Measurements from ENCODE around the gene SNX2.
"Not testable (repeated sequence)": the region's sequence is repeated elsewhere in the genome, so short reads cannot be mapped to it uniquely, and the experiment has no call there.

Gene SNX2

GRCh38 chr5:122844136-122844909 lies 69.4 kb downstream of the SNX2 start:
- no peak for DNase-seq (ENCODE audit: low read depth)

- DNase-seq (ENCODE audit: low read depth): no peak
Observed at GRCh38 chr5:122844910-122845228, 70.0 kb downstream of the SNX2 start.

DNA sequence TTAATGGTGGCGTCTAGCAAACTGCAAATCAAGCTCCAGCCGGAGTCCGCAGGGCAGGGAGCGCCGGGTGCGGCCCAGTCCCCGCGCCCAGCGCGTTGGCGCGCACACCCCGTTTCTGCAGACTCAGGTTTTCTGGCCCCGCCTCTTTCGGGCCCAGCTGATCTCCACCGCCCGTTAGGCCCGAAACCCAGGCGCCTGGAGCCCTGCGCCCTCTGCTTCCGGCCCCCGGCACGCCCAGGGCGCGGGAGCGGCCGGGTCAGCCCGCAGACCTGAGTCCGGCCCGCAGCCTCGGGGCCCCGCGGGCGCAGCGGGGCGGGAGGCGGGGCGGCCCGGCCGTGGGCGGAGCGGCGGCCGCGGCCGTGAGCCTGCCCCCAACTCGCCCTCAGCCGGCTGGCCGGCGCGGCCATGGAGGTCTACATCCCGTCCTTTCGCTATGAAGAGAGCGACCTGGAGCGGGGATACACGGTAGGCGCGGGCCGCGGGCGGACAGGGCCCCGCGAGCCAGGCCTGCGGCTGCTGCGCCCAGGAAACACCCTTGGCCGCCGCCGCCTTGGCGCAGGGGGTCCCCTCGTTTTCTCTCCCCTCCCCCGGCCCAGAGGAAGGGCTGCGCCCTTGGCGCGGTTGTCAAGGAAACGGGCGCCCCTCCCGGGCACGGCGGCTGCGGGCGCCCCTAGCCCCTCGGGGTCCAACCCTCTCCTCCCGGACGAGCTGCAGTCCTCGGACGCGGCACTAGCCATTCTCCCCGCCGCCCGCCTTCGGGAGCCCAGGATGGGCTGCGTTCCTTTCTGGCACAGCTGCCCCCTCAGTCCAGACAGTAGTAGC lies 70.6 kb downstream of the SNX2 start, which contains the start of gene SNX24:
Gene SNX24 (plus strand): TSS at position 385 of the 822 bp plus-strand sequence. CDS start 21 bp downstream, at position 406.
- peak; percentile 69 for DNase-seq (ENCODE audit: low read depth)

GRCh38 chr5:122846051-122846550 lies 71.2 kb downstream of the SNX2 start:
- peak; percentile 35 for DNase-seq (ENCODE audit: low read depth)

- DNase-seq (ENCODE audit: low read depth): no peak
Observed at GRCh38 chr5:122847687-122848081, 72.8 kb downstream of the SNX2 start.

GRCh38 chr5:122849771-122850170 lies 74.9 kb downstream of the SNX2 start:
- DNase-seq (ENCODE audit: low read depth): no peak

DNA sequence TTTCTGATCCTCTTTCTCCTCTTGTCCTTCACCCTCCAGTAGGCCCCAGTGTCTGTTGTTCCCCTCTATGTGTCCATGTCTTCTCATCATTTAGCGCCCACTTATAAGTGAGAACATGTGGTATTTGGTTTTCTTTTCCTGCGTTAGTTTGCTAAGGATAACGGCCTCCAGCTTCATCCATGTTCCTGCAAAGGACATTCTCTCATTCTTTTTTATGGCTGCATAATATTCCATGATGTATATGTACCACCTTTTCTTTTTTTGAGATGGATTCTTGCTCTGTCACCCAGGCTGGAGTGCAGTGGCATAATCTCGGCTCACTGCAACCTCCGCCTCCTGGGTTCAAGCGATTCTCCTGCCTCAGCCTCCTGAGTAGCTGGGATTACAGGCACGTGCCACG lies 82.7 kb downstream of the SNX2 start:
- not testable (repeated sequence) for DNase-seq (ENCODE audit: low read depth)

GRCh38 chr5:122858451-122858850 lies 83.6 kb downstream of the SNX2 start:
- no peak for DNase-seq (ENCODE audit: low read depth)

DNA sequence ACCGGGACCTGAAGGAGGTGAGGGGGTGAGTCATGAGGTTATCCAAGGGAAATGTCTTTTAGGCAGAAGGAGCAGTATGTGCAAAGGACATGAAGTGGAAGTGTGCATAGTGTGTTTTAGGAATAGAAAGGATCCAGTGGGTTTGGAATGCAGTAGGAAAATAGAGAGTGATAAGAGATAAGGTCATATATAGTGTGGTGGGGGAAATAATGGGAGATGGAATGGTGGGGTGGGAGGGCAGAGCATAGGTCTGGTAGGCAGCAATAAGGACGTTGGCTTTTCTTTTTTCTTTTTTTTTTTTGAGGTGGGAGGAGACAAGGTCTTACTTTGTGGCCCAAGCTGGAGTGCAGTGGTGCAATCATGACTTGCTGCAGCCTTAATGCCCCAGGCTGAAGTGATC lies 88.4 kb downstream of the SNX2 start:
- no peak for DNase-seq (ENCODE audit: low read depth)

GRCh38 chr5:122863721-122864120 lies 88.8 kb downstream of the SNX2 start:
- no peak for DNase-seq (ENCODE audit: low read depth)

- no peak for DNase-seq (ENCODE audit: low read depth)
Observed at GRCh38 chr5:122864400-122864799, 89.5 kb downstream of the SNX2 start.

GRCh38 chr5:122864842-122865241 lies 90.0 kb downstream of the SNX2 start:
- no peak for DNase-seq (ENCODE audit: low read depth)

DNA sequence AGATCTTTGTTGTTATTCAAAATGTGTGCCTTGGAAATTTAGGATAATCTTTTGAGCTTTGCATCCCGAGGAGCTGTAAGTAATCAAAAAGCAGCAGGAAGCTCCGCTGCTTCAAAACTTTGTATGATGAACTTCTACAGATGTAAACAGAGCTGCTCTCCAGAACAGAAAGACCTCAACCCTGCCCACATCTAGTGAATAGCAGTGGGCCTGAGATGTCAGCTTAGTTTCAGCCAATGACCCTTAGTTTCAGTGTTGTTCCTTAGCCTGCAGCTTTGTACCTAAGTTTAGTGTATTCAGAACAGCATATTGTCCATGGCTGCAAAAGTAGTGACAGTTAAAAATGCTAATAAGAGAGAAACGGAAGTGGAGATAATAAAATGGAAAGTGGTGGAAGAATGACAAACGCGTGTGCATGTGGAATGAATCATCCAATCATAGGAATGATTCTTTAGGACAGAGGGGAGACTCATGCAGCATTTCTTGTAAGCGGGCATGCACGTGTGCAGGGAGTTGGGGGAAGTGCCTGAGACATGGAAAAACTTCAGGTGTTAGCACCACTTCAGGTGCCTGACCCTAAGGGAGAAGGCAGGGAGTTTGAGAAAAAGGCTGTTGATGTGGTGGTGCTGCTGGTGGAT lies 95.5 kb downstream of the SNX2 start:
- peak; percentile 49 for DNase-seq (ENCODE audit: low read depth)

DNA sequence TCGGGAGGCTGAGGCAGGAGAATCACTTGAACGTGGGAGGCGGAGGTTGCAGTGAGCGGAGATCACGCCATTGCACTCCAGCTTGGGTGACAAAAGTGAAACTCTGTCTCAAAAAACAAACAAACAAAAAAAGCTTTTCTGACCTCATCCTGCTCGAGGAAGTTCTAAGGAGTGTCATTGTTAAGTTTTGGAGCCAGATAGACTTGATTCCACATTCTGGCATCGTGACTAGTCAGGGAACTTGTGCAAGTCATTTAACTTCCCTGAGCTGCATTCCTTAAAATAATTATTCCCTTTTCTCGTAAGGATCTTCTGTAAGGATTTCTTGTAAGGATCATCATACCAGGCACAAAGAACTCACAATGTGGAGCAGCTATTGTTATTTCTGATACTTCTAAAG lies 96.8 kb downstream of the SNX2 start:
- DNase-seq (ENCODE audit: low read depth): peak; percentile 58

GRCh38 chr5:122874179-122874875 lies 99.4 kb downstream of the SNX2 start:
- DNase-seq (ENCODE audit: low read depth): peak; percentile 51

DNA sequence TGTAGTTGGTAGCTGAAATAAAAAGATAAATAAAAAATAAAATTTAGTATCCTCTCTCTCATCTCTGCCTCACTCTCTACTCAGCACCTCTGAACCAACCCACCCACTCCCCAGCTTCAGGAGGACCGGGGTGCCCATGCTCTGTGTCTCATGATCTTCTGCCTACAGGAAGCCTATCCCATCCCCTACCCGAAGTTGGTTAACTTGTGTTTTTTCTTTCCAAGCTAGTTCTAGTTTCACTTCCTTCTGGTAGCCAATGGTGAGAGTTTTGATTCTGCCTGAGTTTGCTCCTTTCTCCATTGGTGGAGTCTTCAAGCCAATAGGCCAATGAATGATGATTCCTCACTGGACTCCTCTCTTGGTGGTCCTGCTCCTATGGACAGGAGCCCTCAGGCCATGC lies 102.6 kb downstream of the SNX2 start:
- no peak for DNase-seq (ENCODE audit: low read depth)

DNA sequence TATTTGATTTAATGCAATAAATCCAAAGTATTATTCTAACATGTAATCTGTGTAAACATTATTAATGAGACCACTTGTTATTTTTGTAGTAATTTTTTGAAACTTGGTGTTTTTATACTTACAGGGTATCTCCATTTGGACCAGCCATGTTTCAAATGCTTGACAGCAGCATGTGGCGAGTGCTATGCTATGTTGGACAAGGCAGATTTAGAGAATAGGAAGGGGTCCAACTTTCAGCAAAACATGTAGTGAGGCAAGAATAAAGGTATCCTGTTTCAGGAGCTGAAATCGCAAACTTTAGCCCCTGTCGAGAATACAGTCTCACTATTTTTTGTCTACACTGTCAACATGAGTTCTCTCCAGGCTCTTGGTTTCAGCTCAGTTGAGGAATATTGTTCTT lies 104.2 kb downstream of the SNX2 start:
- no peak for DNase-seq (ENCODE audit: low read depth)

Measured in fibroblast of gingiva (primary cell).